GM21786 (cell line): Measurements from ENCODE around the gene TM6SF1.
"Not testable (repeated sequence)": the region's sequence is repeated elsewhere in the genome, so short reads cannot be mapped to it uniquely, and the experiment has no call there.

Source experiments
- ATAC-seq: cut with Tn5 transposase; IDR thresholded peaks from one replicate; pipeline ENCODE4 v1.9.1; 2021; ENCODE audit not compliant: unreplicated experiment

TM6SF1 gene

DNA sequence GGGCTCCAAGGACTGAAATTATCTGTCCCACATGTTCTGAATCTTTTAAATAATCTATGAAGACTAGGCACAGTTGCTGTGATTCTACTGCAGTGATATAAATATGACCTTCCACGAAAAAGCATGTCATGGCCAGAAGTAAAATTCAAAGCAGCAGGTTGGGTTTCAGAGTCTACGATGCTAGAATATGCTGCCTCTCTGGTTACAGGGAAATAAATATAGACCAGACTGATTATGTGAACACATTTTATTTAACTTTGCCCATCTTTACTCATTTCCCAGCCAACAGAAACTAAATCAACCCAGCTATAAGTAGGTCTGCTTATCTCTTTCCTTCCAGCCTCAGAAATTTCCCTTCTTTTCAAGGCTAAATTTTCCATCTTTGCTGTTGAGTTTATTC, 19.9 kb upstream of the TM6SF1 start:
- ATAC-seq: no peak

DNA sequence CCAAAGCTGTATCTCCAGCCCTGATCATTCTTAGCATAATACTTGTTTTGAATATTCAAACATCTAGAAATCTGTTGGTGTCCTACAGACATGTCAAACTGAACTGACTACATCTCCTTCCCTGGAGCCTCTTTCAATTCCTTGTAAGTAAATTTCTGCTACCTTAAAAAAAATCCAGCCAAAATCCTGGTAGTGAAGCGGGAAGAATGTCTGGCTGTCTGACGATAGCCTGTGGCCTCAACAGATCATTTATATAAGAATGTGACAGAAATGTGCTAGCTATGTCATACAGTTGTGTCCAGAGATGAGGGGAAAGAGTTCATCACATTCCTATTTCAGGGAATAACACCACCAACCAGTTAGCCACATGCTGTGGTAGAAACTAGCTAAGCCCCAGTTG, 18.6 kb upstream of the TM6SF1 start:
- no peak for ATAC-seq

DNA sequence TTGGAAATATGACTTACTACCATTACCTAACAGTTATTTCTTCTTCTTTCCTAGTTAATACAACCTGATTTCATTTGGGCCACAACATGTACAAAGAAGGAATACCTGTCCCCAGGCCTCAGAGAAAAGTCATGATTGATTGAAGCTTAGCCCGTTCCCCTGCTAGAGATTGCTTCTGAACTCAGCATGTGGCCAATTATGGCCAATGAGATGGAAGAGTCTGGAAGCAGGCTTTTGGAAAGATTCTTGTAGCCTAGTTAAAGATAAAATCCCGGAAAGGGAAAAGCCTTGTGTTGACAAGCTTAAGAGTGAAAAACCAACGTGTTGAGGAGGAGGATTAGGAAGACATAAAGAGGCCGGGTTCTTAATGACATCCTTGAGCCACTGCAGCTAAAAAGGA, 17.0 kb upstream of the TM6SF1 start:
- ATAC-seq: no peak

DNA sequence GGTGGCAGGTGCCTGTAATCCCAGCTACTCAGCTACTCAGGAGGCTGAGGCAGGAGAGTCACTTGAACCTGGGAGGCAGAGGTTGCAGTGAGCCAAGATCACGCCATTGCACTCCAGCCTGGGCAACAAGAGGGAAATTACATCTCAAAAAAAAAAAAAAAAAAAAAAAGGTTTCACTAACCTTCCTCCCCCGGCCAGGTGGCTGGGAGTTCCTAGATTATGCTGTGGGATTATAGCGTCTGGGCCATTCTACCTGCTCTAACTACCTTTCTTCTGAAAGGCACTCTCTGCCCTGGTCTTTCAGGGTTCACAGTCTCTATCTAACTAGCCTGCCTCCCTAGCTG, 15.5 kb upstream of the TM6SF1 start:
- not testable (repeated sequence) for ATAC-seq

DNA sequence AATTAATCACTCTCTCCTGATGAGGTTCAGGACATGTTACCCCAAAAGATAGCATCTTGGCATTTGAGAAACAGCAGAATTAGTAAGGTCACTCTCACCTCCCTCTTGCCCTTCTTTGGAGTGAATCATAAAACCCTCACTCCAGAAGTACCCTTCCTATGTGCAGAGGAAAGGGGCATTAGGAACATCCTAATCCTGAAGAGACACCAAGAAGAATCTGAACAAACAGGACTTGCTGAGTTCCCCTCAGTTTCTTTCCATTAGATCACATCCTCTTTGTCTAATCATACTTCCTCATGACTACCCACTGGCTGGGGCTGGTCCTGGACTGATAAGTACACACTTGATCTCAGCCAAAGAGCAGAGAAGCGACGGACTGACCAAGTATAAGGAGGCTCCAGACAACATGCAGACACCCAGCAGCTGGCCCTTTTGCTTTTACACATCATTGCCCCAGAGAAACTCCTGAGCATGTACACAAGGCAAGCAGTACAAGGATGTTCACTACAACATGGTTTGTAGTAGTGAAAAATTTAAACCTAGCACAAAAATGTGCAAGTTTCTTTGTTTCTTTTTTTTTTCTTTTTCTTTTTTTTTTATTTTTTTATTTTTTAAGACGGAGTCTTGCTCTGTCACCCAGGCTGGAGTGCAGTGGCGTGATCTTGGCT, 15.0 kb upstream of the TM6SF1 start:
- peak; percentile 83 for ATAC-seq

DNA sequence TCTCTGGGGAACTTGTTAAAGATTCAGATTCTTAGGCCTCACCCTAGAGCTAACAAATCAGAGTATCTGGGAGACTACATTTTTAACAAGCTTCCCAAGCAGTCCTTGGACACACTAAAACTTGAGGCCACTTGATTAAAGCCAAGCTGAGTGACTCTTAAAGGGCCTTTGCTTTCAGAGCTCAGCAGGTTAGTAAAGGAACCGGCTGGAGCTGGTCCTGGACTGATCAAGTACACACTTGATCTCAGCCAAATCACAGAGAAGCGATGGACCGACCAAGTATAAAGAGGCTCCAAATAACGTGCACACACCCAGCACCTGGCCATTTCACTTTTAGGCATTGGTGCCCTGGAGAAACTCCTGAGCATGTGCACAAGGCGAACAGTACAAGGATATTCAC, 12.9 kb upstream of the TM6SF1 start:
- no peak for ATAC-seq

DNA sequence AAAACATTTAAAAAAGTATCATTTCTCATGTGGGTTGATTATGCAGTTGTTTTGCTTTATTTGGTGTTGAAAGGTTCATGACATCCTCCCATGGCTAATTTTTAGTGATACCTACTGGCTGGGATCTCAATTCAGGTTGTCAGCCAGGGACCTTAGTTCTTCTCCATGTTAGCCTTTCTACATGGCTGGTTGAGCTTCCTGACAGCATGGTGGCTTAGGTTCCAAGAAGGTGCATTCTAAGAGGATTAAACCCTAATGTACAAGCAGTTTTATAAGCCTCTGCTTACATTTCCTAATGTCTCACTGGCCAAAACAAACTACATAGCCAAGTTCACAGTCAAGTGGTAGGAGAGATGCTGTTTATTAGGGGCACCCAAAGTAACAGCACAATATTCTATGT, 9.4 kb upstream of the TM6SF1 start:
- ATAC-seq: no peak

DNA sequence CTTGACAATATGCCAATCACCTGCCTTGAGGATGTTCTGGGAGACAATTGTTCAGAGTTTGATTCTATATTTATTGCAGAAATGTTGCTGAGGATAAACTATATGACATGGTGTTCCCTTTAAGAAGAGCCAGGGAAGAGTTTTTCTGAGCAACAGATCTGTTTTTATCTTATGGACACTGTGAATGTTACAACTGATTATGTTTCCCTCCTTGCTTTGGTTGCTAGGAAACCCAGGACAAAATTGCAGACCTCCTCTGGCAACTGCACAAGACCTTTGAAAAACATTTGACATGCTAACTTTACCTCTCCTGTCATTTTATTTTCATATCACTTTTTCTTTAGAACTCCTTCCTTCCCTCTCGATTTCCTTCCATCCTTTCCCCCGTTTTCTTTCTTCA, 8.2 kb upstream of the TM6SF1 start:
- no peak for ATAC-seq

DNA sequence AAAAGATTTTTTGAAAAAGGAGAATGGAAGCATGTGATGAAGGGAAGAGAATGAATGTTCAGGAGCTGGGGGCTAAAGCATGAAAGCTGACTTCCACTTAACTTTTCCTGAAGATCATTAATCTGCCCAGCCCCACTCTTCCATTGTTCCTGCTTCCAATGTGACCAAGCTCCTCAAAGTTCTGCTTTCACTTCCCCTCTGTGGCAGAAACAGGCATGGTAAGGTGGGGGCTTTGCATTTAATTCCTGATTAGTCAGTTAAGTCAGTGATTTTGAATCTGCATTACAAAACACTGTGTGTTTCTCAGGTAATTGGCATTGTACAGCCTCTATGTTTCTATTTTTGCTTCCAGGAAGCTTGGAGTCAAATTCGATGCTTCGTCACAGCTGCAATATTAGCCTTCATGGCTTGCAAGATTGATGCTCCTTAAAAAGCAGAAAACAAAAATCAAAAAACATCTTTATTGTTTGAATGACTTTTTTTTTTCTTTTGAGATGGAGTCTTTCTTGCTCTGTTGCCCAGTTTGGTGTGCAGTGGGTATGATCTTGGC, 7.3 kb upstream of the TM6SF1 start:
- no peak for ATAC-seq

DNA sequence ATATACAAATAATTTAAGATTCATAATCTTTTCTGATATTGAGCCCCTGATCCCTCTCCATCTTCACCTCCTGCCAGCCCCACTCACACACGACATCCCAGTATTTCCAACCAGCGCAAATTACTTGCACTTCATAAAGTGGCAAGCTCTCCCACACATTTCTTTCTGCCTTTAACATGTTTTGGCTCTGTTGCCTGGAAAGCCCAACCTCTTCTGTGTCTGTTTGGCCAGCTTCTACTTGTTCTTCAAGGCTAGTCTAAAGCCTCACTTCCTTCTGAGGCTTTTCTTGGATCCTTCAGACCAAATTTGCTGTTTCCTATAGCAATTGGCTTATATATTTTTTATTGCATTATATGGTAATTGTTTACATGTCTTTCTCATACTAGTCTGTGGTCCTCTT, 5.1 kb upstream of the TM6SF1 start:
- ATAC-seq: no peak

DNA sequence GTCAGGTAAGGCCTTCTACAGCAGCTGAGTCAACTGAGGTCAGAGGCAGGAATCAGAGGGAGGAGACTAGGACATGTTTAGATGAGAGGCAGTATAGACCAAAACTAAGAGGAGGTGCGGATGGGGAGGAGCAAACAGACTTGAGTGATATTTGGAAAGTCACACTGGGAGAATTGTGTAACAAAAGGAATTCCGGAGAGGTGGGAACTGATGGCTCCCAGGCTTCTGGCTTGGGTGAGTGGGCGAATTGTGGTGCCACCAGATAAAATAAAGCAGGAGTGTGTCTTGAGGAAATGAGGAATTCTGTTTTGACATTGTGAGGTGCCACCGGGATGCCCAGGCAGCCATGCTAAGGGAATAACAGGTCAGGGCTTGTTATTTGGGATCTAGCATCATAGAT, 3.3 kb upstream of the TM6SF1 start:
- no peak for ATAC-seq

DNA sequence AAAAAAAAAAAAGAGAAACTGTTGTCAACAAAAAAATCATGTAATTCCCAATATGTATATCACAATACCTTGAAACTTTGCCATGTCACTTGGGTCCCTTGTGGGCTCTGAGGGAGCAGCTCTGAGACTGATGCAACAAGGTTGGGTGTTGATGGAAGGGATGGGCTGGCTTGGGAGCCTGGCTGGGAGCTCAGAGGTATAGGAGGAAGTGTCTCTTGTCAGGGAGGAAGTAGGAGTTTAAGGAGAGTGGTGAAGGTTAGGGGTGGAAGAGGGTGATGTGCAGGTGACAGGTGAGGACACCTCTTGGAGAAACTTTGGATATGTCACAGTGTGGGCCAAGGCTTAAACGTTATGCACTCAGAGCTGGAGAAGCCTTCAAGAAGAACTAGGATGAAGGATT, 2.0 kb upstream of the TM6SF1 start:
- no peak for ATAC-seq

DNA sequence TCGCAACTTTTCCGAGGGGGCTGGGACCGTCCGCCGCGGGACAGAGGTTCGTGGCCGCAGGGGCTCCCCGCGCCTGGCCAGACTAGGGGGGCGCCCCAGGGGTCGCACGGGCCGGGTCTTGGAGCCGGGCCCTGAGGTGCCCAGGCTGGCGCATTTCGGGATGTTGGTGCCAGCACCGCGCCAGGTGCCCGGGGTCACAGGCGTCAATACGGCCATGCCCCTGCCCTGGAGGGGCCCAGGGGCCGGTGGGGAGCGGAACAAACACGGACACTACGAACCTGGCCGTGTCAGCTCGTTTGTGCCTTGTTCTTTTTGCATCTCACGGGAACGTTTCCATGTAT, 366 bp downstream of the TM6SF1 start:
- ATAC-seq: no peak

DNA sequence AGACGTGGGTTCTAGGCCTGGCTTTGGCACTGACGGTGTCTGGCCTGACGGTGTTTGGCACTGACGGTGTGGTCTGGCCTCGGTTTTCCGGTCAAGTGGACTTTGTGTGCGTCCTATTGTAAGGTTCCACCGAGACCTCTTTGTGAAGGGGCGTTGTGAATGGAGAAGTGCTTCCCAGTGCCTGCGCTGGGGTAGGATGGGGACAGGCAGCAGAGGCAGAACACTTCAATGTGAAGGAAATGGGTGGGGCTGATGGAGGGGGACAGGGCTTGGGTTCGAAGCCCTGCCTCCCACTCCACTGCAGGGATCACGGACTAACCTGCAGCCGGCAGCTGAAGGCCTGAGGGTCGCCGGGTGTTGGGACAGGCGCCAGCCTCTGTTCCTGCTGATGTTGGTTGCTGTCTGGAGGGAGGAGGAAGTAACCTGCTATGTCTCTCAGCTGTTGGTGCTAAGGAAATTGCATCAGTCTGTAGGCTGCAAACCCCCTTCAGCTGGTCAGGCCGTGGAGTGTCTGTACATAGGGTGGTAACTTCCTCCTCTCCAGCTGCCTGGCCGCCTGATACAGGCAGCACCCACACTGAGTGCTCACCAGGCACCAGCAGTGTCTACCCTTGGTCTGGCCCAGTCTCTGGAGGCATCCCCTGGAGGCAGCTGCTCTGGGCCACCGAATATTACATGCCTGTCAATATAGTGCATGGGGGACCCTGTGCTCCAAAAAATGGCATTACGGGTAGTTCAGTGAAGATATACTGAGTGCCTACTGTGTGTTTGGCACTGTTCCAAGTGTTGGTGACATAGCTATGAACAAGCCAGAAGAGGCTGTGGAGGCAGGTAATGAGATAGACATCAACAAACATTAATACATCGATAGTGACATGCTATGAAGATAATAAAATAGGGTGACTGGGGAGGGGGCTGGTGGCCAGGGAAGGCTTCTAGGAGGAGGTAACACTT, 1.1 kb downstream of the TM6SF1 start:
- ATAC-seq: peak; percentile 76

DNA sequence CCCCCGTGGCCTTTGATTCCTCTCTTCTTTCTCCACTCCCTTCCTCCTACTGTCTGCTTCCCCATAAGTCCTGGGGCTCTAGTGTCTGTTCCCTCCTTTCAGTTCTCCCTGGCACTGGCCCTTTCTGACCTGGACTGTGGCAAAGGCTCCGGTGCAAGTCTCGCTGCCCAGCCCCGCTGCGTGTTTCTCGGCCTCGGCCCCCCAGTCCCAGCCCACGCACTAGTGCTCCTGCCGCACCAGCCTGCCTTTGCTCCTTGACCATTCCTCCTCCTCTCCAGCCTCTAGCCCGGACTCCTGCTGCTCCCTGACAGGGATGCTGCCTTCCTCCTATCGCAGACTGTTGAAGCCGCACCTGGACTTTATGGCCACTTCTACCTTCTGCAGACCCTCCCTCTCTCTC, 2.1 kb downstream of the TM6SF1 start:
- ATAC-seq: no peak

DNA sequence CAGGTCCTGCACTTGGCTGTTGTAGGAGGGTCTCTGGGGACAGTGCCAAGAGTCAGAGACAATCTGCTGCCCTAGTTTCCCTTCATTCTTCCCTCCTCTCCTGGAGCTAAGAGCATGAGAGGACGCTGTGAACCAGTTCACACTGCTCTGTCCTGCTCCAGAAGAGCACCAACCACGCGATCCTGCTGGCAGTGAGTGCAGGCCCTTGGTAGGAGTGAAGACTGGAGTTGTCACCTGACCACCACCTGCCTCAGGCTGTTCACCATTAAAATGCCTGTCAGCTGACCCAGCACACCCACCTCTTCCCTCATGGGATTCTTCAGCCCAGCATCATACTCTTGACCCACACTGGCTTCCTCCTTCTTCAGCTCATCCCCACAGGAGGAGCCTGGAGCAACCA, 2.9 kb downstream of the TM6SF1 start:
- ATAC-seq: no peak

DNA sequence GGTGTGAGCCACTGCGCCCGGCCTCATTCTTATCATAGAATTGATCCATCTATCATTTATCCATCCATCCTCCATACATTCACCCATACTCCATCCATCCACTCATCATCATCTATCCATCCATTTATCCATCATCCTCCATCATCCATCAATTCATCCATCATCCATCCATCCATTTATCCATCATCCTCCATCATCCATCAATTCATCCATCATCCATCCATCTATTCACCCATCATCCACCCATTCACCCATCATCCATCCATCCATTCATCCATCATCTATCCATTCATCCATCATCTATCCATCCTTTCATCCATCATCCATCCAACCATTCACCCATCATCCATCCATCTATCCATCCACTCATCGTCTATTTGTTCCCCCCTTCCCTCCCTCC, 3.7 kb downstream of the TM6SF1 start:
- no peak for ATAC-seq

DNA sequence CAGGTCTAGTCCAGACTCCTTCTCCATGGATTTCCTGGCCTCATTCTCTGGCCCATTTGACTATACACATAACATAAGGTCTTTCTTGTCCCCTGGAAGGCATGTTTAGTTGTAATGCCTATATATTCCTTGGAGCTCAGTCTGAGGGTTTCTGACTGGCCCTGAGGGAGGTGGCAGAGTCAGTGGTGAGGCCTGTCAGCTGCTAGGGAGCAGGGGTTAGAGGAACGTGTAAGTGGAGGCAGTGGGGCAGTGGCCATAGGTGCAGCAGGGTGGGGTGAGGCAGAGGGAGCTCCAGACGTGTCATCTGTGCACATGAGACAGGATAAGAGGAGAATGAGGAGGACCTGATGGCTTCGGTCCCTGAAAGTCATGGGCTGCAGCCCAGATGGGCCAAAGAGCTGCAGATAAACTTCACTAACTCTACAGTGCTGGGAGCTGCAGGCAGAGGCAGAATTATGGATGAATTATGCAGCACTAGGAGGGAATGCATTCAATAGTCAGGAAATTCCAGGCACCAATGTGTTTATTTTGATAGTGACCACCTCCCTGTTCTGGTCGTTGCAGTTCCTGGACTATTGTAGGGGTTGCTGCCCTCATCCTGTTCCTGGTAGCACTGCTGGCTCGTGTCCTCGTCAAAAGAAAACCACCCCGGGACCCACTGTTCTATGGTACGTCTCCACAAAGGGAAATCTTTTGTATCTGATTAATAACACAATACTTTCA, 4.9 kb downstream of the TM6SF1 start:
- no peak for ATAC-seq

DNA sequence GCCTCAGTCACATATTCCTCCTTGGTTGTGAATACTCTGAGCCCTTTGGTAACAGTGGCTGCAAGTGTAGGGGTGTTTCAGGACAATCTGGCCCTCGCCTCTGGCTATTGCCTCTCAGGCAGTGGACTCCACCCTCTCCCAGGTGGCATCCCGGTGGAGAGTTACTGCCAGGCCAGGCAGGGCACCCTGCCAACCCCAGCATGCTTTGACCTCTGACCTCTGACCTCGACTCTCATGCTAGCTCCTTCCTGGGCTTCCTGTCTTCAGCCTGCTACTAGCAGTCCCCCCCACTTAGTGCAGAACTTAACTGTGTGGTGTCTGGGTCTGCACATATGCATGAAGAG, 5.5 kb downstream of the TM6SF1 start:
- ATAC-seq: no peak

DNA sequence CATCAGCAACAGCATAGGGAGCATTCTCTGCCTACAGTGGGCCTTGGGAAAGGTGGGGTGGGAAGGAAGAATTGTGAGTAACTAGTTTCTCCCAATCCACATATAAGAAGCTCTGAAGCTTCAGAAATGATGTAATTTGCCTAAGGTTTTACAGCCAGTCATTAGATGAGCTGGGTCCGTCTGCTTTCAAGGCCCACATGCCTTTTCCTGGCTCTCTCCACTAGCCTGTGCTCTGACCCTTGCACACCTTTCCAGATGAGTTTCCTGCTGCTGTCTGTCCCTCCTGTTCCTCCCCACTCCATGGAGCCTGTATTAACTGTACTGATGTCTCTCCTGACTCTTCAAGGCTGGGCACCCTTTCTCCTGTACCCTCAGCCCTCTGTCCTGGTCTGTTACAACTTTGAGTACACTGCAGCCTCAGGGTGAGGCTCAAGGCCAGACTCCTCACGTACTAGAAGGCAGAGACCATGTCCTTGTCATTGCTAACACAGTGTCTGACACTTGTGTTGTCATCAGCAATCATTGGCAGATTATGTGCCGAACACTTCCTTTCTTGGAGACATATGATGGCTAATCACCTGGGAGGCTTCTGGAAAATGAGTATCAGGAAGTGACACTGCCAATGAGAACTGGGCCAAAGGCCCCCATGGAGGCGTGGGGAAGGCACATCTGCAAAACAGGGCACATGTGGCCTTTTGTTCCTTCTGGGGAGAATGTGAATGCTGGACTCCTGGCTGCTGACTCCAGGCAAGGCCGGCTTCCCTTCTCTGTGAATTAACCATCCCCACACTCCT, 6.6 kb downstream of the TM6SF1 start:
- no peak for ATAC-seq

DNA sequence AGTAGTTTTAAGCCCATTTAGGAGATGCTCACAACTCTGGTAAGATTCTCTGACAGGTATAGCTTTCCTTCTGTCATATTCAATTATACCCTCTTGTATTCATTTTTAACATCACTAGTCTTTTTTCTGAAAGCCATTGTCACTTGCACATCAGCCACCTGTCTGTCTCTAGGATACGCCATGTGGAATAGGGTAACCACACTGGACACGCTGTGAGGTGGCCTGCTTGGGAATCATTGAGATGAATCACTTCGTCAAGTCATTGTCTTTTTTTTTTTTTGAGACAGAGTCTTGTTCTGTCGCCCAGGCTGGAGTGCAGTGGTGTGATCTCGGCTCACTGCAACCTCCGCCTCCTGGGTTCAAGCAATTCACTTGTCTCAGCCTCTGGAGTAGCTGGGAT, 7.4 kb downstream of the TM6SF1 start:
- ATAC-seq: no peak
